Measurements from ENCODE around the gene SNX33.
"Not testable (repeated sequence)": the region's sequence is repeated elsewhere in the genome, so short reads cannot be mapped to it uniquely, and the experiment has no call there.

SNX33 gene

DNA sequence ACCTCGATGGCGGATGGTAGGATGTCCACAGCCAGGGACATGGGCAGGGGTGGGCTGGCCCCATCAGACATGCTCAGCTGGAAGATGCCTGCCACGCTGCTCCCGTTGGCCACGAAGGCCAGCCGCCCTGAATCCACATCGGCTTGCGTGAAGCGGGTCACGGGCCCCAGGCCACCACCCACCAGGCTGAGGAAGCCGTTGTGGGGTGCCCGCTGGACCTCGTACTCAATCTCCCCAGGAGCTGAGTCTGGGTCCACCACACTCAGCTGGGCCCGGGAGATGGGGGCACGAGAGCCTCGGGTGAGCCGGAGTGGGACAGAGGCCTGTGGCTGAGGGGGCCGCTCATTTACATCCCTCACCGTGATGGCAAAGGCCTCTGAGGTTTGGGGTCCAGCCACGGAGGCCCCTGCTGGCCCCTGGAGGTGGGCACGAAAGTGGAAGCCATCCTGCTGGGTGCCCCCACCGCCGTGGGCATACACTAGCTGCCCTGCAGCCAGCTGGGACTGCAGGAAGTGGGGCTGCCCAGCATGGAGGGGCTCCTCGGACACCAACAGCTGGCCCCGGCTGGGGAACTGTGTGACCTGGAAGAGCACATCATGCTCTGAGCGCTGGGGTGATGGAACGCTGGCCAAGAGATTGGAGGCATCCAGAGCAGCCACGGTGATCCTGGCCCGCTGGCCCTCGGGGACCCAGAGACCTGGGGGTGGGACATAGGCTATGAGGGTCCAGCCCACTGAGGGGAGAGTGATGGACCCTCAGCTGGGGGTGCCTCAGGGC is 29.2 kb downstream of the SNX33 start:
- DNase-seq (ENCODE audit: low read depth): no peak
- H3K4me3 ChIP-seq (ENCODE audit: low read depth, low read length): no peak overlapping the region

DNA sequence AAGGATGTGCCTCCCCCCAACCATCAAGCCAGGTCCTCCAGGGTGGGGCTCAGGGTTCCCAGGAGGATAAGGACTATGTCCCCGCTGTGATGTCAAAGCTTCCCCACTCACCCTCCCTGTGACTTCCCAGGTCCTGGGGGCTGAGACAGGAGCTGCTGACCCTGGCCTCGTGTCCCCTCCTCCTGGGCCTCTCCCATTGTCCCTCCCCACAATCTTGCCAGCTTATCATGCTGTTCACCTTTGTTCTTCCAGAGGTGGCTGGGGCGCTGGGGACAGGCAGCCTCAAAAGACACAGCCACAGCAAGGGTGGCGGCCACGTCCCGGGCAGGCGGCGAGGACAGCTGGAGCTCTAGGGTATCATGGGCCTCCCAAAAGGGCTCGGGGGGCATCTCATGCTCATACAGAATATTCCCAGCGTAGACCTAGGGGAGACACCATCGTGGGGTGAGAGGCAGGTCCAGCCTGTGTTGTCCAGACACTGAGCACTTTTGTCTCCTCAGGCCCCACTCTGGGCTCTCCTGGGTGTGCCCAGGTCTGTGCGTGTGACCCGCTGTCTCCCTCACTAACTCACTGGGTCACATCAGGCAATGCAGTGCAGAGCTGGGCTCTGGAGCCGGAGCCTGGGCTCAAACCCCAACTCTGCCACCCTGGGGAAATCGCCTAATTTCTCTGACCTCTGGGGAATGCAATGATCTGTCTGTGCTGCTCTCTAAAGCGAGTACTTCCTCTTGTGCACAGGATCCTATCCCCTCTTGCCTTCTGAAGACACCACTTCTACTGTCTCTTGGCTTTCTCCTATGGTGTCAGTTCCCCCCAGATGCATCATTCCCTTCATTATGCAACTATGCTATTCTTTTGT is 30.0 kb downstream of the SNX33 start:
- H3K4me3 ChIP-seq (ENCODE audit: low read depth, low read length): no peak overlapping the region
- DNase-seq (ENCODE audit: low read depth): no peak

DNA sequence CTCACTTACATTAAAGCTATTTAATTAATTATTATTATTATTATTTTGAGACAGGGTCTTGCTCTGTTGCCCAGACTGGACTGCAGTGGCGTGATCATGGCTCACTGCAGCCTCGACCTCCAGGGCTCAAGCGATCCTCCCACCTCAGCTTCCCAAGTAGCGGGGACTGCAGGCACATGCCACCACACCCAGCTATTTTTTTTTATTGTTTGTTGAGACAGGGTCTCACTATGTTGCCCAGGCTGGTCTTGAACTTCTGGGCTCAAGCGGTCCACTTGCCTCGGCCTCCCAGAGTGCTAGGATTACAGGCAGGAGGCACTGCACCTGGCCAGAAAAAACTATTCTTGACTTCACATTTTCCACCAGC is 30.6 kb downstream of the SNX33 start:
- not testable (repeated sequence) for H3K4me3 ChIP-seq (ENCODE audit: low read depth, low read length); DNase-seq (ENCODE audit: low read depth)

DNA sequence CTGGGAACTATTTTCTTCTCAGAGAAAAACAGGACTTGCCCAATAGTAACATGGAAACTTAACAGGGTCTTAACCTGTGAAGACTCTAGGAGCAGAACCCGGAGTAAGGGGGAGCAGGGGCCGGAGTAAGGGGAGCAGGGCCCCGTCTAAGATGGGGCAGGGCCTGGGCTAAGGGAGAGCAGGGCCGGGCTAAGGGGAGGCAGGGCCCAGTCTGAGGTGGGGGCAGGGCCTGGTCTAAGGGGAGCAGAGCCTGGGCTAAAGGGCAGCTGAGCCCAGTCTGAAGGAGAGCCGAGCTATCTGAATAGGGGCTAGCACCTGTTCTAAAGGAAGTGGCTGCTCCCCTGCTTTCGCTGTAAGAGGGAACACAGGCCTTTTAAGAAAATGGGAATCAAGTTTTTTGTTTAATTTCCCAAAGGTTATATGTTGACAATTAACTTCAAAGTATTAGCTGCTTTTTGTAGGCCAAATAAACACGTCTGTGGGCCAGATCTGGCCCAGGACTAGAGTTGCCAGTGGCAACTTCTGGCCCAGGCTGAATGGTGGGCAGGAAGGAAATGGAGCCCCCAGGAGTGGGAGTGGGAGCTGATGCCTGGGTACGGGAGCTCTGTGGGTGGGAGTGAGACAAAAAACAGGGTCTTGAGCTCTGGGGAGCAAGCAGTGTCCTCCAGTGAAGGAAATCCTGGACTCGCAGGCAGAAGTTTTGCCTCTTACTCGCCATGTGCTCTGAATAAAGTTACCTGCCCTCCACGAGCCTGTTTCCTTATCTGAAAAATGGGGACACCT is 32.5 kb downstream of the SNX33 start:
- H3K4me3 ChIP-seq (ENCODE audit: low read depth, low read length): no peak overlapping the region
- DNase-seq (ENCODE audit: low read depth): no peak

DNA sequence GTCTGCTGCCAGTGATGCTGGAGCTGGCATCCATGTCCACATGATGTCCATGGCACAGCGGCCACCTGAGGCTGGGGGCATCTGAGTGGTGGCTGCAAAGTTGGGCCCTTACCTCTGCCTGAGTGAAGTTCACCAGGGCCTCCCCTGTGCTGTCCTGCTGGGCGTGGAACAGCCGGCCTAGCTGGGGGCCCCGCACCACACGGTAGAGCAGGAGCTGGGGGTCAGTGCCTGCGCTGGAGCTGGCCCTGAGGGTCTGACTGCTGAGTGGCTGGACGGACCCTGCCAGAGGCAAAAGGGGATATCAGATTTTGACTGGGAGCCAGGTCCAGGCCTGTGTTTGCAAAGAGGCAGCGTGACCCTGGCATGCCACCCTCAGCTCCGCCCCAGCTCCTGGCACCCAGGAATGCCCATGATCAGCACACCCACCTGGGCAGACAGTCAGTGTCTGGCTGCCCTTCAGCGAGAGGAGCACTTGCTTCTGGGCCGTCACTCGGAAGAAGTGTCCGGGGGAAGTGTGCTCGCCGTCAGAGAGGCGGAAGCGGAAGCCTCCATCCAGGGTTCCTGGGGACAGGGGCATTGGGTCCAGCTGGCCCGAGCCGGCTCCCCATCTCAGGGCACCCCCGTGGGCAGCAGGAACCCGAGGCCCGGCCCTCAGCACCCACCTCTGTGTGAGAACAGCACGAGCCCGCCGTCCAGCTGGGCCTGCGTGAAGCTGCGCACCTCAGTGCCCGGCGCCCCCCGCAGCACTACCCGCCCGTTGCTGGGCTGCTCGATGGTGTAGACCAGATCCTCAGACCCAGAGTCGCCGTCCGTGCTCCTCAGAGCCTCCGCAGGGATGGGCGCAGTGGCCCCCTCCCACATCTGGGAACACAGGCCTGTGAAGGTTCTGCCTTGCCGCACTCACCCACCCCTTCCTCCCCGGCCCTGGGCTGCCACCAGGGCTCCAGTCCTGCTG is 34.7 kb downstream of the SNX33 start:
- H3K4me3 ChIP-seq (ENCODE audit: low read depth, low read length): no peak overlapping the region
- DNase-seq (ENCODE audit: low read depth): no peak

DNA sequence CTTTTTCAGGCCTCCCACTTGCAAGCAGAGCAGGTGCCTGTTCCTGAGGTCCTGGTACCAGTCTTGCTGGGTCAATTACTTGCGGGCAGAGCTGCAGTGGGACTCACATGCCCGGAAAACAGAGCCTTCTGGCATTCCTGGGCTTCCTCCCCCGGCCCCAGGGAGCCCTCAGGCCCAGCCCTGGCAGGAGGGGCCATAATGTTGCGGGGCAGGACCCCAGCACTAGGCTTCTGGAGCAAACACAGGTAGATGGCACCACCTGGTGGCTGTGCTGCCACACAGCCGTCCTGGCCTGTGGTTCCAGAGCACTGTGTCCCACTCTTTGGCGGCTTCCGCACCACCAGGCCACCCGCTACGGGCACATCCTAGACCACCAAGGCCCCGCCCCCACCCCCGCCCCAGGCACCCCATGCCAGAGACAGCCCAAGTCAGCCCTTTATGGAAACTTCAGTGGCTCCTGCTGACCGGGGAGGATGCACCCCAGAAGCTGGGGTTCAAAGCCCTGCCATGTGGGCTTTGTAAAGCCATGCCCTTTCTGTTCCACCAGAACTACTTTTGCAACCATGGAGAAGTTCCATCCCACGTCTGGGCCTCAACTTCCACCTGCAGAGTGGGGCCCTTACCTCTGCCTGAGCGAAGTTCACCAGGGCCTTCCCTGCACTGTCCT is 36.1 kb downstream of the SNX33 start:
- not testable (repeated sequence) for H3K4me3 ChIP-seq (ENCODE audit: low read depth, low read length); DNase-seq (ENCODE audit: low read depth)

DNA sequence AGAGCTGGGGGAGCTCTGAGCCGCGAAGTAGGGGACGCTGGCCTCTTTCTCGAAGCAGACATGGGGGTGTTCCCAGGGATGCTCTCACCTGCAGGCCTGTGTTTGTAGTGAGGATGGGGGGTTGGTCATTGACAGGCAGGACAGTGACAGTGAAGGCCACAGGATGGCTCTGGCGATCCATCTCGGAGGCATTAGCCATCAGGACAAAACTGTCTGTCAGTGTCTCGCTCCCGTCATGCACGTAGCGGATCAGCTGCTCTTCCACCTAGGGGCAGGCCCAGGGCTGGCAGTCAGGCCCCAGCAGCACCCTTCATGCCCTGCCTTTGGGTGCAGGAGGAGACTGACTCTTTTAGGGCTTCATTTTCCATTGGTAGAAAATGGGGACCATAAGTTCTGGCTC is 36.9 kb downstream of the SNX33 start:
- H3K4me3 ChIP-seq (ENCODE audit: low read depth, low read length): no peak overlapping the region
- DNase-seq (ENCODE audit: low read depth): no peak

DNA sequence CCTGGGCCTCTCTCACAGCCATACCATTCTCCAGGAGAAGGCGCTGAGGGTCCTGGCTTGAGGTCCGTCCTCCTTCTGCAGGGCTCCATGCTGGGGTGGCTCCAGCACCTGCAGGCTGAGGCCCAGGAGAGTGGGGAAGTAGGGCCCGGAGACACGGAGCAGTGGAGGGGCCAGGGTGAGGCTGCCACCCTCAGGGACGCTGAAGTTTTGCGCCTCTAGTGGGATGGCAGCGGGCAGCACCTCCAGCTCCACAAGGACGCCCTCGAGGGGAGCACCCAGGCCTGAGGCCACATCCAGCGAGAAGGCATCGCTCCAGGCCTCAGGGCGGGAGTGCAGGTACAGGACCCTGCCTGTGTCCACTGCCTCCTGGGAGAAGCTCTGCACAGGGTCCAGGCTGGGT is 37.5 kb downstream of the SNX33 start:
- DNase-seq (ENCODE audit: low read depth): no peak
- no peak overlapping the region for H3K4me3 ChIP-seq (ENCODE audit: low read depth, low read length)

DNA sequence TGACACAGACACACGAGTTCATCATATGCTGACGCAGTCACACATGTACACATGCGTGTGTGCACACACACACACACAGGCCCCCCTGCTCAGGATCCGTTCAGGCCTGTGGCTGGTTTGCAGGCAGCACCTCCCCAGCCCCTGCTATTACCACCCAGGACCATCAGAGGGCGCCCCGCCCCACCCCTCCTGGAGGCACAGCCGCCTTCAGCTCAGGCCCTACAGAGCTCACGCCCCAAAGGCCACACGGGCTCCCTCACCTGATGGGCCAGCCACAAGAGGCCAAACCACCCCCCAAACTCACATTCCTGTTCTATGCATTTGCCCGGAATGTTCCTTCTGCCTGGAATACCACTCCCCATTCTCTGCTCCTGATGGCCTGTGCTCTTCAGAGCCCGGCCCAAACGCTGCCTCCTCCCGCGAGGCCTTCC is 38.5 kb downstream of the SNX33 start:
- H3K4me3 ChIP-seq (ENCODE audit: low read depth, low read length); DNase-seq (ENCODE audit: low read depth): not testable (repeated sequence)

DNA sequence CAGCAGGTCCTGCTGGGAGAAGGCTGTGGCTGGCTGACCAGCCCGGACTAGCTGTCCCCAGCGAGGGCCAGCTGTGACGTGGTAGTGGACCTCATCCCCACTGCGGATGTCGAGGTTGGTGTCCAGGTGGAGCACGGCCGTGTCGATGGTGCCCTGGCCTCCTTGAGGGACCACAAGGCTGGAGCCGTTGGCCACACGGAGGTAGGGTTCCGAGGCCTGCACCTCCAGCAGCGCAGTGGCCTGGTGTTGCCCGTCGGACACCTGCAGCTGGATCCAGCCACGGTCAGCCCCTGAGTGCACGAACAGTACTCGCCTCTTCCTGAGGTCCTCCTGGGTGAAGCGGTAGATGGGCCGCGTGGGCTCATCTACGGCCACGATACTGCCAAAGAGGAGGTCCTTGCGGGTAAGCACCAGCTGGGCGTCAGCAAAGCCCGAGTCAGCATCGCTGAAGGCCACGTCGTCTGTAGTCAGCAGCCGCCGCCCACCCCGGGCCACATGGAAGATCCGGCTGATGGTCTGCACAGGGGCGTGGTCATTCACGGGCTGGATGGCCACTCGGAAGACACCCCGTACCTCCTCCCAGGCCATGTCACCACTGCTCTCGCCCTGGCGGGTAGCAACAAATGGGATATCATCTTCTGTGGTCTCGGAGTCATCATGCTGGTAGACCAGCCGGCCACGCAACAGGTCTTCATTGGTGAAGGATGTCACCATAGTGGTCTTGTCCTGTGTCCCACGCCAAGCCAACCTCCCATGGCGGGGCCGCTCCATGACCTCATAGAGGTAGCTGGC is 40.0 kb downstream of the SNX33 start:
- H3K4me3 ChIP-seq (ENCODE audit: low read depth, low read length): no peak overlapping the region
- DNase-seq (ENCODE audit: low read depth): no peak

DNA sequence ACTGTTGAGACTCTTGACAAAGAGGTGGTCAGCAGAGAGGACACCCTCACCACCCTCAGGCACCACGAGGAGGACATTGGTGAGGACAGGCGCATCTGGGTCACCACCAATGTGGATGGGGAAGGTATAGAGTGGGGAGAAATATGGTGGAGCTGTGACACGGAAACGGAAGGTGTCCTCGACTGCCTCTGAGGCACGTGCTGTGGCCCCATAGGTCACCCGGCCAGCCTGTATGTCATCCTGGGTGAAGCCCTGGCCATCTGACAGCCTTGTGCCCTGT is 40.5 kb downstream of the SNX33 start:
- H3K4me3 ChIP-seq (ENCODE audit: low read depth, low read length): no peak overlapping the region
- no peak for DNase-seq (ENCODE audit: low read depth)

DNA sequence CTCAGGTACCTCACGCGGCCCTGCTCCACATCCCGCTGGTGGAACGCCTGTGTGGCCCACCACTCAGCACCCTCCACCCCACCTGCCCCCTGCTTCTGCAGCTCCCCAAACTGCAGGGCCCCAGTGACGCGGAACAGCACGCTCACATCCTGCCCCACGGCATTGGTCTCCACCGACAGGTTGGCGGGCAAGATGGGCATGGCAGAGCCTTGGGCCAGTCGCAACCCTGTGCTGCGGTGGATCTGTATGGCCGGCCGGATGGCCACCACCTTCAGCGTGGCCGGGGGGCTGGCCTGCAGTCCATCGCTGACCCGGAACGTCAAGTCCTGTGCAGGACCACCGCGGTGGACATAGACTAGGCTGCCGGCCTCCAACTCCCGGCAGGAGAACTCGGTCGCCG is 41.1 kb downstream of the SNX33 start:
- no peak overlapping the region for H3K4me3 ChIP-seq (ENCODE audit: low read depth, low read length)
- no peak for DNase-seq (ENCODE audit: low read depth)

DNA sequence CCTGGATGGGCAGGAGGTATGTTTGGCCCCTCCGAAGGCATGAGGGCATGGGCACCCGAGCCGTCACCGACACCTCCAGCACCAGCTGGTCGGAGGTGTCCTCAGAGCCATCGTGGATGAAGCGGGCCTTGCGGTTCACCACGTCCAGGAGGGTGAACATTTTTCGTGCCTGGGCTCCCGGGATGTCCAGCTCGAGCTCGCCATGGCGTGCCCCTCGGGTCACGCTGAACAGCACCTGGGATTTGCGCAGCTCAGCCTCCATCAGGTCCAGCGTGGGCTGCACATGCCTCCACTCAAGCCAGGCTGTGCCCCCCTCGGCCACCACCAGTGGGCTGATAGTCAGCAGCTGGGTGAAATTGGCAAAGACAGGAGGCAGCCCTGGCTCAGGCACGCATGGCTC is 41.7 kb downstream of the SNX33 start:
- not testable (repeated sequence) for DNase-seq (ENCODE audit: low read depth); H3K4me3 ChIP-seq (ENCODE audit: low read depth, low read length)

DNA sequence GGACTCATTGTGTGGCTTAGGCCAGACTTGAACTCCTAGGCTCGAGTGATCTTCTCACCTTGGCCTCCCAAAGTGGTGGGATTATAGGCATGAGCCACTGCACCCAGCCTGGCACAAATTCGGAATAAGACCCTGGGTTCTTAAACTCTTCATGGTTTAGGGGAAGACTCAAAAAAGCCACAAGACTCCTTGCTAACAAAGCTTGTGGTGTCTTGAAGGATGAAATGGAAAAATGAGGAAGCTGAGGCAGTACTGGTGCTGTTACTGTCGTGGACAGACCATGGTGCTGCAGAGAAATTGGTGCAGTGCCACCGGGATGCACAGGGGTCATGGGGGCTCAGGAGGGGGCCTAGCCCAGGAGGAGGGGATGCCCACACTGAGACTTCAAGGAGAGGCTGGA is 44.6 kb downstream of the SNX33 start:
- DNase-seq (ENCODE audit: low read depth); H3K4me3 ChIP-seq (ENCODE audit: low read depth, low read length): not testable (repeated sequence)

DNA sequence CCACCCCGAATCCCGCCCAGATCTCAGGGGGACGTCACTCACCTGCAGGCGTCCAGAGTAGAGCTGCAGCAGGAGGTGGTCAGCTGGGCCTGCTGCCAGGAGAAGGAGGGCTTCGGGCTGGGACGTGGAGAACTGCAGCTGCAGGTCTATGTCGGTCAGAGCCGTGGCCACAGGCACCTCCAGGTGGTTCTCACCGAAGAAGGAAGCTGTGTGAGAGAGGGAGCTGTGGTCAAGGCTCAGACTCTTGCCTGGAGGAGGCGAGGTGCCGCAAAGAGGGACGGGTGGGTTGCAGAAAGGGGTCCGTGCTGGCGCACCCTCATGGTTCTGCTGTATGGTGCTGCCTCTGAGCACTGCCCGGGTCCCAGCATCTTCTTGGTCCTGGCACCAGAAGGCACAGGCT is 45.3 kb downstream of the SNX33 start:
- H3K4me3 ChIP-seq (ENCODE audit: low read depth, low read length); DNase-seq (ENCODE audit: low read depth): not testable (repeated sequence)

DNA sequence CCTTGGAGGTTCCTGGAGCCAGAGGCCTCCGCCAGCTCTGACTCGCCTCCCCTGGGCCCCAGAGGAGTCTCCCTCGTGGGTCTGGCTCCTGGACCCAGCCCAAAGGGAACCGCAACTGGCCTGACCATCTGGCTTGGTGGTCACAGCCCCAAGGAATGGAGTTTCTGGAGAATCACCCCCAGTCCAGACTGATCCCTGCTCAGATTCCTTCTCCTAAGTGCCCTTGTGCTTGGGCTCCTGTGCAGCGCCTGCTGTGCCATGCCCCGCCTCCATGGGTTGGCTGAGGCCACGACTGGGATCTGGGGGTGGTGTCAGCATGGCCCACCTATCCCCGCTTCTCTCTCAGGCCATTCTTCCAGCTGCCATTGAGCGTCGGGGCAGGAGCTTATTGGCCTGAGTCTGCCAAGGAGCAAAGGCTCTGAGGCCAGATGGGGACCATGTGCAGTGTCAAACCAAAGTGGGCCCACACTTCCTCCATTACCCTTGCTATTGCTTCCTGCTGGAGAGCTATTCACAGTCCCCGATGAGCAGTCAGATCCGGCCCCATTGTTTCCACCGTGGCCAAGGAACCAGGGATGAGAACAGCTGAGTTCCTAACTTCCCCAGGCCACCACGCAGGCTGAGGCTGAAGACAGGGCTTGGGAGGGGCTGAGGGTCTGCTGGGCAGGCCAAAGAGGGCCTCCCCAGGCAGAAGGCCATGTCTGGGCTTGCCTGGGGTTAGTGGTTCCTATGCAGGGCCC is 46.0 kb downstream of the SNX33 start:
- no peak for DNase-seq (ENCODE audit: low read depth)
- H3K4me3 ChIP-seq (ENCODE audit: low read depth, low read length): no peak overlapping the region
